ENCODE measurements around the gene KIAA0040.

The KIAA0040 gene

DNA sequence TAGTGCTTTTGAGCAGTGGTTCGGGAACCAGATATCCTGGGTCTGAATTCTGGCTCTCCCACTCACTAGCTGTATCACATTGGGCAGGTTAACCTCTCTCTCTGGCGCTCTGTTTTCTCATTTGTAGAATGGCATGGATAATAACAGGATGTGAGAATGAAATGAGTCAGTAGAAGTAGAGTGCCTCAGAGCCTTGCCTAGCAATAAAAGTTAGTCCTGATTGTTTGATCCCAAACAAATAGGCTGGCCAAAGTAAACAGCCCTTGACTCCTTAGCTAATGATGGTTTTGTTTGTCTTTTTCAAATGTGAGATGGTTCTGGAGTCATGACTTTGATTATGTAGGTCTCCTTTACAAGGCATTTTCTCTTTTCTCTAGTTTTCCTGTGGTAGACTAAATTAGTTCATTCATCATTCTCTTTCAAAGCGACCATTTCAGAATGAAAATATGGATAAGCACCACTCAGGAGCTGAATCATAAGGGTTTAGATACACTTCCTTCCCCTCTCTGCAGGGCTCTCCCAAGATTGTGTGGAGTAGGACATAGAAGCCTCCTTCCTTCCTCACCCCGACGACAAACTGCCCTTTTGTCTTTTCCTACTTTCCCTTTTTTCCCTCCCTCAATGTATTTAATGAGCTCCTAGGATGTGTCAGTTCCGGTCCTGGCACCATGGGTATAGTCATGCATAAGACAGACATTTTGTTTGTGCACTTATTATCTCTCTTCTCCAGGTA, 23.1 kb downstream of the KIAA0040 start:
- DNase-seq, result no peak

- no peak for DNase-seq
Measured at GRCh38 chr1:175168782-175169181, 23.8 kb downstream of the KIAA0040 start.

DNA sequence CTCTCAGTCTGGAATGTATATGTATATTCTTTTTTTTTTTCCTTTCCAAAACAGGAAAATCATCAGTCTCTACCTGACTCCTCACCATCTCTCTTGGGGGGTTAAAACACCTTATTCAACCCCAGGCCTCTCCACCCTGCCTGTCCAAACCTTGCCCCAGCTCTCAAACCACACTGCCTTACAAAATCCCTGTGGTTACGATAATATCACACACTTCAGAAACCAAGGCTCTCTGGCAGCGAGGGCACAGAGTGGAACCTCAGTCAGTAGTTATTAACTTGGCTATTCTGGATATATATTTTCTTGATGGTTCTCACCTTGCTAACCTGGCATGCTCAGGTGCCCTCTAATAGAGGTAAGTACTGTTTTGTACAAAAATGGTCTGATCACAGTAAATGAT, 24.7 kb downstream of the KIAA0040 start:
- no peak for DNase-seq

GRCh38 chr1:175166746-175167145, 25.8 kb downstream of the KIAA0040 start:
- no peak for DNase-seq

DNA sequence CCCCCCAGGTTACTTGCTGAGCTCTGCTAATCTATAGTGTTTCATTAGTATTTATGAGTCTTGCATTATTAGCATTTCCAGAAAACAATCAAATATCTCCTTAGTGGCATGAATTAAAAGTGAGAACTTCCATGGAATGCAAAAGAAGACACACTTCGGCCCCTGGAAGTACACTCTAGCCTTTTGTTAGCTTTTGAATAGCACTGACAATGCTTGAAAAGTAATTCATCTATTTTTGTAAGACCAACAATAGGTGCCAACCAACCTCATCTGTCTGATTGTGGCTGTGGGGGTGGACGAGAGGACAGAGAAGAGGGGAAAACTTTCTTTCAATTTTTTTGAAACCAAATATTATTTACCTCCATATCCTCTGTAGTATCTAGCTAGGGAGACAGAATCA, 27.8 kb downstream of the KIAA0040 start:
- no peak for DNase-seq

- no peak for DNase-seq
Measured at GRCh38 chr1:175163702-175164101, 28.9 kb downstream of the KIAA0040 start.

GRCh38 chr1:175162955-175163354, 29.6 kb downstream of the KIAA0040 start:
- no peak for DNase-seq

- DNase-seq, result no peak
Measured at GRCh38 chr1:175158170-175158591, 34.4 kb downstream of the KIAA0040 start.

DNA sequence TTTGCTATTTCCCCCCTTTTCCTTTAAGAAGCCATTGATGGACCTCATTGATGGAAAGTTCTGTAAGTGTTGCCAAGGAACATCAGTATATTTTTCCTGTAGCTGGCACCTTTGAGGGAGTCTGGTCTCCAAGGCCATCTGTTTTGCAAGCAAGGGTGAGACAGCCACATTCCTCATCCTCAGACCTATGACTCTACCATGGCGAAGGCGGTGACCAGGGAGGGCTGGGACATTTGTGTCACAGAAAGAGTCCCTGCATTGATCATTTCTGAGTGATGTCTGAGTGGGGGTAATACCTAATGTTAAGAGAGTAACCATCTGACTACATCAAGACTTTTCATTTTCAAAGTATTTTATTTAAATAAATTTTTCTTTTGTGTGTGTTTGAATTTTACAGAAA, 35.4 kb downstream of the KIAA0040 start:
- no peak for DNase-seq

- no peak for DNase-seq
Measured at GRCh38 chr1:175155936-175156335, 36.6 kb downstream of the KIAA0040 start.

- DNase-seq, result no peak
Measured at GRCh38 chr1:175155473-175155856, 37.1 kb downstream of the KIAA0040 start.

GRCh38 chr1:175154629-175155472, 37.7 kb downstream of the KIAA0040 start:
- peak; percentile 78 for DNase-seq

- peak; percentile 73 for DNase-seq
Measured at GRCh38 chr1:175152006-175152652, 40.4 kb downstream of the KIAA0040 start.

GRCh38 chr1:175150596-175151319, 41.8 kb downstream of the KIAA0040 start:
- no peak for DNase-seq

- no peak for DNase-seq
Measured at GRCh38 chr1:175148068-175148467, 44.5 kb downstream of the KIAA0040 start.

DNA sequence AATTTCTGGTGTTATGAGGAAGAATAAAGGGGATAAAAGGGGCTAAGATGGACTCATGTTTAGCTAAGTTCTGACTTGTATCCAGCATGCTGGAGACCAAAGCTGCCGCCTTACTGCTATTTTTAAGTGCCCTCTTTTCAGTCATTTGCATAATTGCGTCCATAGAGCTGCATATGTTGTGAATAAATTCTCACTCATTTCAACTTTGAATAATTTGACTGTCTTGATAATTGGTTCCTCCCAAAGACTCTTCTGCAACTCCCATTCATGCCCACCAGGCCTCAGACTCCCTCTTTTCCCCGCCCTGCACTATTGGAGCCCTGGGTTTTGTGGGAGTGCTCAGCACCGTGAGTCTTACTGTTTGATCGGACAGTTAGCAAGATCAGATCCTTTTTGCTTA, 45.0 kb downstream of the KIAA0040 start:
- no peak for DNase-seq

- DNase-seq, result peak; percentile 61
Measured at GRCh38 chr1:175146529-175147213, 45.9 kb downstream of the KIAA0040 start.

DNA sequence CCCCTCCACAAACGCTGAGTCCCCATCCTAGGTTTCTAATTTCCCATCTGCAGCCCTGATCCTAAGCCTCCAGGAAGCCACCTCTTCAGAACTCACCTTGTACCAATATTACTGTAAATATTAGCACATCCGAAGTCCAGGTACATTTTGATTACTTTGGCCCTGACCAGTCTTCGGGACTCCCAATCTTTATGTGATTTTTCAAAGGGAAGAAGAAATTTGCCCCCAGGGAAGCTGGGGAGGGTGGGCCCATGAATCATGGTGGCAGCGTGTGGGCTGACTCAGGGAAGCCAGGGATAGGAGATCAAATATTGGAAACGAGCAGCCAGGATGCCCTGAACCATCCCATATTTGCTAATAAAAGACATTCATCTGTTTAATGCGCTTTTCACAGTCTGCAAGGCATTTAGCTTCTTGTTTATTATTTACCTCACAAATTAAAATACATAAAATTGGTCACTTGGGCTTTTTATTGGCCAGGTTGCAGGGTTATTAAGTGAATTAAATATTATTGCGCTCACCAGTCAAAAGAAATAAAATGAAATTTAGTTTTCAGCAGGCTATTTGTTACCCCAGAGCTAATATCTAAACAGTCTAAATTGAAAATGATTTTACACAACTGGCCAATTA, 46.6 kb downstream of the KIAA0040 start:
- no peak for DNase-seq

DNA sequence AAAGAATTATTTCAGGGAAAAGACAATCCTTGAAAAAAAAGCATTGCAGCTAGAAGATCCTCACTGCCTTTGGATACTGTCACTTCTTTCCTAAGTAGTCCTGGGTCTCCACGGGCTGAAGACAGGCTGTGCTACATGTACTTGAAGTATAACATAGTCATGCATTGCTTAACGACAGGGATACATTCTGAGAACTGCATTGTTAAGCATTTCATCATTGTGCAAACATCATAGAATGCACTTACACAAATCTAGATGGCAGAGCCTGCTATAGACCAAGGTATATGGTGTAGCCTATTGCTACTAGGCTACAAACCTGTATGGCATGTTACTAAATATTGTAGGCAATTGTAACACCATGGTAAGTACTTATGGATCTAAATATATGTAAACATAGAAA, 54.0 kb downstream of the KIAA0040 start:
- no peak for DNase-seq

DNA sequence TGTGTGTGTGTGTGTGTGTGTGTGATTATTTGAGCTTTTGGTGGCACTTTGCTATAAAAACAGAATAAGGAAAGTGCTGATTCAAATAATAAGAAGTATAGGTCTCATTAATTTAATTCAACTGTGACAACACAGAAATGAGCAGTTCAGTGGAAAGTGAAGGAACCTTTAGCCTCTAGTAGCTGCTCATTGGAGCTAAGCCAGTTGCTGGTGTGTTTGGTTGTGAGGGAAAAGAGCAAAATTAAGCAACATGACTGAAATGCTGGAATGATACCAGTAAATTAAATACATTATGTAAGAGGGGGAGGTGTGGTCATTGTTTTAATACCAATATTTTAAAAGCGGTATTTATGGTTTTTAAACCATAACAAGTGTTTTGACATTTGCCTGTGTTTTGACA, 55.2 kb downstream of the KIAA0040 start:
- no peak for DNase-seq

GRCh38 chr1:175136246-175136645, 56.3 kb downstream of the KIAA0040 start:
- DNase-seq, result no peak

GRCh38 chr1:175134500-175134899, 58.1 kb downstream of the KIAA0040 start:
- no peak for DNase-seq
